ENCODE measurements around the gene TMED1. TPM values are rescaled to one million over a fixed set of nuclear protein-coding genes. Genes with fewer than 3 reads are reported as not detected.

TMED1 gene
- total and polyA plus RNA-seq, 2 donors (not counting 1 experiment from before 2014, with no cell fraction given): 40.1 to 42.3 TPM

- Histone ChIP-seq H3K36me3 (ENCODE audit: control insufficient read depth, insufficient read depth, low read length) (peaks cover 36% of the 10 kb centered on the region), H3K4me3 (replicated peaks in 1 of 4; ENCODE audit: control extremely low read depth in 1 of 4, insufficient read depth in 1 of 4, low read depth in 3 of 4, low read length in 4 of 4) (no peak overlapping the region), H3K27ac (ENCODE audit: insufficient read depth, low read length) (no peak overlapping the region), H3K4me2 (ENCODE audit: extremely low read depth, insufficient read depth, low read length) (no peak overlapping the region), H3K4me1 (ENCODE audit: control insufficient read depth, extremely low read depth, insufficient read depth, low read length) (peaks cover 11% of the 10 kb centered on the region), H4K20me1 (ENCODE audit: control insufficient read depth, extremely low read depth, insufficient read depth, low read length) (no peaks in the 10 kb centered on the region), H3K79me2 (ENCODE audit: control insufficient read depth, insufficient read depth, low read length) (peaks cover 24% of the 10 kb centered on the region), H3K9ac (ENCODE audit: insufficient read depth, low read length) (no peak overlapping the region), H3K27me3 (ENCODE audit: control insufficient read depth, insufficient read depth, low read length) (no peaks in the 10 kb centered on the region), H2AFZ (ENCODE audit: low read length) (no peak overlapping the region), H3K9me3 (ENCODE audit: control insufficient read depth, insufficient read depth, low read depth, low read length) (no peaks in the 10 kb centered on the region)
- DNase-seq (ENCODE audit: low read depth in 2 of 2): no peak
- TF ChIP-seq CTCF (conservative IDR thresholded peaks at IDR 0.05 in 1 of 2, IDR thresholded peaks at IDR 0.05 in 1 of 2; ENCODE audit: low read depth in 1 of 2, low read length in 2 of 2) (no peak), EZH2 (IDR thresholded peaks at IDR 0.05; ENCODE audit: low read length, missing control alignments) (no peak)
These were observed 24.5 kb downstream of the TMED1 start for GRCh38 chr19:10811391-10812111.

- Histone ChIP-seq H3K27ac (ENCODE audit: insufficient read depth, low read length) (peak overlapping the region; percentile 2), H3K36me3 (ENCODE audit: control insufficient read depth, insufficient read depth, low read length) (peaks cover 33% of the 10 kb centered on the region), H2AFZ (ENCODE audit: low read length) (no peak overlapping the region), H3K4me2 (ENCODE audit: extremely low read depth, insufficient read depth, low read length) (no peak overlapping the region), H4K20me1 (ENCODE audit: control insufficient read depth, extremely low read depth, insufficient read depth, low read length) (no peaks in the 10 kb centered on the region), H3K79me2 (ENCODE audit: control insufficient read depth, insufficient read depth, low read length) (peaks cover 6% of the 10 kb centered on the region), H3K4me1 (ENCODE audit: control insufficient read depth, extremely low read depth, insufficient read depth, low read length) (peaks cover 9% of the 10 kb centered on the region), H3K9me3 (ENCODE audit: control insufficient read depth, insufficient read depth, low read depth, low read length) (no peaks in the 10 kb centered on the region), H3K9ac (ENCODE audit: insufficient read depth, low read length) (no peak overlapping the region), H3K4me3 (replicated peaks in 1 of 4; ENCODE audit: control extremely low read depth in 1 of 4, insufficient read depth in 1 of 4, low read depth in 3 of 4, low read length in 4 of 4) (no peak overlapping the region), H3K27me3 (ENCODE audit: control insufficient read depth, insufficient read depth, low read length) (no peaks in the 10 kb centered on the region)
- no peak for TF ChIP-seq CTCF (conservative IDR thresholded peaks at IDR 0.05 in 1 of 2, IDR thresholded peaks at IDR 0.05 in 1 of 2; ENCODE audit: low read depth in 1 of 2, low read length in 2 of 2)
- no peak for TF ChIP-seq EZH2 (IDR thresholded peaks at IDR 0.05; ENCODE audit: low read length, missing control alignments)
- DNase-seq (ENCODE audit: low read depth in 2 of 2): no peak
These were observed 26.2 kb downstream of the TMED1 start for GRCh38 chr19:10809651-10810285.

GRCh38 chr19:10808937-10809649, 26.9 kb downstream of the TMED1 start:
- no peaks in the 10 kb centered on the region for H3K27me3 ChIP-seq (ENCODE audit: control insufficient read depth, insufficient read depth, low read length)
- peak; percentile 19 to 56 for DNase-seq (ENCODE audit: low read depth in 2 of 2)
- peaks cover 30% of the 10 kb centered on the region for H3K36me3 ChIP-seq (ENCODE audit: control insufficient read depth, insufficient read depth, low read length)
- H2AFZ ChIP-seq (ENCODE audit: low read length): no peak overlapping the region
- H3K9me3 ChIP-seq (ENCODE audit: control insufficient read depth, insufficient read depth, low read depth, low read length): no peaks in the 10 kb centered on the region
- peak overlapping the region; percentile 2 for H3K27ac ChIP-seq (ENCODE audit: insufficient read depth, low read length)
- no peak overlapping the region for H3K4me3 ChIP-seq (replicated peaks in 1 of 4; ENCODE audit: control extremely low read depth in 1 of 4, insufficient read depth in 1 of 4, low read depth in 3 of 4, low read length in 4 of 4)
- H3K4me2 ChIP-seq (ENCODE audit: extremely low read depth, insufficient read depth, low read length): no peak overlapping the region
- TF ChIP-seq EZH2 (IDR thresholded peaks at IDR 0.05; ENCODE audit: low read length, missing control alignments) (no peak), CTCF (conservative IDR thresholded peaks at IDR 0.05 in 1 of 2, IDR thresholded peaks at IDR 0.05 in 1 of 2; ENCODE audit: low read depth in 1 of 2, low read length in 2 of 2) (no peak)
- no peak overlapping the region for H3K9ac ChIP-seq (ENCODE audit: insufficient read depth, low read length)
- no peaks in the 10 kb centered on the region for H4K20me1 ChIP-seq (ENCODE audit: control insufficient read depth, extremely low read depth, insufficient read depth, low read length)
- no peaks in the 10 kb centered on the region for H3K79me2 ChIP-seq (ENCODE audit: control insufficient read depth, insufficient read depth, low read length)
- peaks cover 8% of the 10 kb centered on the region for H3K4me1 ChIP-seq (ENCODE audit: control insufficient read depth, extremely low read depth, insufficient read depth, low read length)
